IPS-NIHi11 (cell line): ENCODE measurements around the gene ARHGAP19.

Experiments used
- DNase-seq: peaks from one replicate; pipeline ENCODE4 v3.0.0; 2012; ENCODE audit warnings: mixed read lengths, low spot score

ARHGAP19 gene, protein sequence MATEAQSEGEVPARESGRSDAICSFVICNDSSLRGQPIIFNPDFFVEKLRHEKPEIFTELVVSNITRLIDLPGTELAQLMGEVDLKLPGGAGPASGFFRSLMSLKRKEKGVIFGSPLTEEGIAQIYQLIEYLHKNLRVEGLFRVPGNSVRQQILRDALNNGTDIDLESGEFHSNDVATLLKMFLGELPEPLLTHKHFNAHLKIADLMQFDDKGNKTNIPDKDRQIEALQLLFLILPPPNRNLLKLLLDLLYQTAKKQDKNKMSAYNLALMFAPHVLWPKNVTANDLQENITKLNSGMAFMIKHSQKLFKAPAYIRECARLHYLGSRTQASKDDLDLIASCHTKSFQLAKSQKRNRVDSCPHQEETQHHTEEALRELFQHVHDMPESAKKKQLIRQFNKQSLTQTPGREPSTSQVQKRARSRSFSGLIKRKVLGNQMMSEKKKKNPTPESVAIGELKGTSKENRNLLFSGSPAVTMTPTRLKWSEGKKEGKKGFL

DNA sequence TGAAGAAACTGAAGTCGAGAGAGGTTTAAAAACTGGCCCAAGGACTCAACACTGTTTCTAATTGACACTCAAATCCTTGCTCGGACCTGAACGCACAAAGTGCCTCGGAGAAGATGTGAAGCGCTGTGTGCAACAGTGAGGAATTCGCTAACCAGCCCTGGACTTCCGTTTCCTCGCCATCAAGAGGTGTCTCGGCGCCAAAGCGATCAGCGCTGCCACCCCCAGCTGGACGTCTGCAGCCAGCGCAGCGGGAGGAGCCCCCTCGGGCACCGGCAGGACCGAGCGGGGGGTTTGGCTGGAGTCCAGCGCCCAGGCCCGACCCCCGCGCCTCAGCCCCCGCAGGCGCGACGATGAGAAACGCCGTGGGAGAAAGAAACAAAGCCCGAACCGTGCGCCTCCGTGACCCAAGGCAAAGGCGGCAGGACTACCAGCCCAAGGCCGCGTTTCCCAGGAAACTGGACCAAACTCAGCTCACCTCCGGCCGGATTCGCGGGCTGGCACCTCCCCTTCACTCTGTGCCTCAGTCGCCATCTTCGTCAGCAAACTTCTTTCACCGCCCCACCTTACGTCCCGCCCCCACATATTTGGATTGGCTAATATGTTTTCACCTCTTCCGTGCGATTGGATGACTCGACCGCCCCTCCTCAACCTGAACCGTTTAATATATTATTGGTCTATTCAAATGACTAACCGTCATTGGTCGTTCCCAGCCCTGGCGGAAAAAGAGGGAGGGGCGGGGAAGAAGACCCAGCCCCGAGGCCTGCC, at the start of gene ARHGAP19:
Gene ARHGAP19 (minus strand): TSS at position 541 of the 765 bp plus-strand sequence. CDS start 10 bp downstream, at position 531.
- DNase-seq = peak; percentile 97

DNA sequence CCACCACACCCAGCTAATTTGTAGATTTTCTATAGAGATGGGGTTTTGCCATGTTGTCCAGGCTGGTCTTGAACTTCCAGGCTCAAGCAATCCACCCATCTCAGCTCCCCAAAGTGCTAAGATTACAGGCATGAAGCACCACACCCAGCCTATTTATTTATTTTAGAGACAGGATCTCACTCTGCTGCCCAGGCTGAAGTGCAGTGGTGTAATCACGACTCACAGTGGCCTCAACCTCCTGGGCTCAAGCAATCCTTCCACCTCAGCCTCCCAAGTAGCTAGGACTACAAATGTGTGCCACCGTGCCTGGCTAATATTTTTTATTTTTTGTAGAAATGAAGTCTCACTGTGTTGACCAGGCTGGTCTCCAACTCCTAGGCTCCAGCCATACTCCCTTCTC, 49.0 kb upstream of the ARHGAP19 start:
- no peak for DNase-seq

DNA sequence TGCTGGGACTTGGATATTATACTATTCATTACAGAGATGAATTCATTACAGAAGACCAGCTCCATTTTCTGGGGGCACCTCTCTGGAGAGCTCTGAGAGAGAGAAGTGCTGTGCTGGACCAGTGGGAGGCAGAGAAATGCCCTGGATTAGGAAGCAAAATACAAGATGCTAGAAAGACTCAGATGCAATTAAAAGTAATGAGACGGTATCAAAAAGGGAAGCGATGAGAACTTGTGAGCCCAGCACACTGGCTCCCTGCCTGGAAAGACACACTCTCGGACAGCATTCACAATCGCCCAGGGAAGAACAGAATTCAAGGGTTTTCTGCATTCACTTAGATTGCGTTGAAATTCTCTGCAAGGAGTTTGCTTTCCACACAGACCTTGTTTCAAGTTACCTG, 45.6 kb upstream of the ARHGAP19 start:
- no peak for DNase-seq

DNA sequence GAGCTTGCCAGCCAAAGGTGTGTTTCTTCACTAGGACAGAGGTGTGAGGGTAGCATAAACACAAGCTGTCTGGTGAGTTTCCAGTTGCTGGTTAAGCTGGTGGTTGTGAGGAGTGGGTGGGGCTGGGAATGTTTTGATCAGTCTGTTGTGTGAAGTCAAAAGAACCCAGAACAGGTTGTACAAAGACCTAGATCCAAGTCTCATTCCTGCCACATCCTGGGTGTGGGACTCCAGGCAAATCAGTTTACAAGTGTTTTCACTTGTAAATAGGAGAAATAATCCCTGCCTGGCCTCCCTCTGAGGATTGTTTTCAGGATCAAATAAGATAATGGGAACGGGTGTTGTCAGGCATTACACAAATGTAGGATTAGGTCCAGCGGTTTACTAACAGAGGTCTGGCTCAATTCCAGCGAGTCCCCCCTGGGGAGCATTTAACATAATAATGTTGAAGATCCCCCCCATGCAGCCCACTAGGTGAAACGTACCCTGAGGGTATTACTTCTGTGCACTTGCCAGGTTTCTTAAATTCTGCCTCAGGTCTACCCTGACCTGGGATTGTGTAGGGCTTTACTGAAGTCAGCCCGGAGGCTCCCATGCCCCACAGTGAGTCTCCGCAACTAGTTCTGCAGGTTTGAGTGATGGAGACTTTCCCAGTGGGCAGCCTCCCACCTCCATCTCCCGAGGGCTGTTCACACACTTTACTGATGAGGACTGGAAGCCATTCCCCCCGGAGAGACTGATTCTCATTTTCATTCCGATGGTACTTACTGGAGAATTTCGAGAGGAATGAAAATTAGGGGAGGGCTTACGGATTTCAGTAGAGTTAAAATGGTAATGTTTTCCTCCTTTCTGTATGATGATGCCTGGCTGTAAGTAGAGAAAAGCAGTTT, 44.8 kb upstream of the ARHGAP19 start:
- DNase-seq = peak; percentile 61

DNA sequence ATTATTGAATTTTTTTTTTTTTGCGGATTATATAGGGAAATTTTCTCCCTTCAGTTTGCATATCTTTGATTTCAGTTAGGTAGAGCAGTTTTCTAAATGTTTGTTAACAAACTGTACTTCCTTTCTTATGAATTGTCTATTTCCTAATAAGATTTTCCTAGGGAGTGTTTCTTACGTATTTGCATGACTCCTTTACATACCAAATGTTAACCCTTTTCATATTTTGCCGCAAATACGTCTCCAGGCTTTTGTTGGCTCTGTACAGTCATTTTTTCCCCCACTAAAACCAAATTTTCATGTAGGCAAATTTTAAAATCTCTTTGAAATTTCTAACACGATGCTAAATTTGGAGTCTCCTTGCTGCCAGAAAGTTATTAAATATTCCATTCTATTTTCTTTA, 44.0 kb upstream of the ARHGAP19 start:
- DNase-seq = no peak

DNA sequence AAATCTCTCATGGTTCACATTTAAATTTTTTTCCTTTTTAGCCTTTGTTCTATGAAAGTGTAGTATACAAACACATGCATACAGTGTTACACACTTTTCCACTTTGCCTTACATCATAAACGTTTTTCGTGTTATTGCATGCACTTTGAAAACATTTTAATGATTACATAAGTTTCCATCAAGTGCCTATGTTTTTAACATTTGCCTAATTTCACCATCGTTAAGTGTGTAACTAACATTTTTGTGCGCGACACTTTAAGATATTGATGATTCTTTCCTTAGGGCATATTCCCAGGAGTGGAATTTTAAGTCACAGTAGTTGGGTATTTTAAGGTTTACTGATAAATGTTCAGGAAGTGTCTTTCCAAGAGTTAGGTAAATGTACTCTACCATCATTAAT, 43.6 kb upstream of the ARHGAP19 start:
- no peak for DNase-seq

DNA sequence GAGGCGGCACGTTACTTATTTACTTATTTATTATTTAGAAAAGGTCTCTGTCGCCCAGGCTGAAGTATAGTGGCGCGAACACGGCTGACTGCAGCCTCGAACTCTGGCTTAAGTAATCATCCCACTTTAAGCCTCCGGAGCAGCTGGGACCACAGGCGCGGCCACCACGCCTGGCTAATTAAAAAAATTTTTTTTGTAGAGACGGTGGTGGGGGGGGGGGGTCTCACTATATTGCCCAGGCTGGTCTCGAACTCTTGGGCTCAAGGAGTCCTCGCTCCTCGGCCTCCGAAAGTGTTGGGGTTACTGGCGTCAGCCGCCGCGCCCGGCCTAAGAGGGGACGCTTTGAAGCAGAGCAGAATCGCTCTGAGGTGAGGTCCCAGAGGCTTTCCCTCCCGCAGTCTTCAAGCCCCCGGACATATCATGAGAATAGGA, 42.8 kb upstream of the ARHGAP19 start:
- DNase-seq = no peak

DNA sequence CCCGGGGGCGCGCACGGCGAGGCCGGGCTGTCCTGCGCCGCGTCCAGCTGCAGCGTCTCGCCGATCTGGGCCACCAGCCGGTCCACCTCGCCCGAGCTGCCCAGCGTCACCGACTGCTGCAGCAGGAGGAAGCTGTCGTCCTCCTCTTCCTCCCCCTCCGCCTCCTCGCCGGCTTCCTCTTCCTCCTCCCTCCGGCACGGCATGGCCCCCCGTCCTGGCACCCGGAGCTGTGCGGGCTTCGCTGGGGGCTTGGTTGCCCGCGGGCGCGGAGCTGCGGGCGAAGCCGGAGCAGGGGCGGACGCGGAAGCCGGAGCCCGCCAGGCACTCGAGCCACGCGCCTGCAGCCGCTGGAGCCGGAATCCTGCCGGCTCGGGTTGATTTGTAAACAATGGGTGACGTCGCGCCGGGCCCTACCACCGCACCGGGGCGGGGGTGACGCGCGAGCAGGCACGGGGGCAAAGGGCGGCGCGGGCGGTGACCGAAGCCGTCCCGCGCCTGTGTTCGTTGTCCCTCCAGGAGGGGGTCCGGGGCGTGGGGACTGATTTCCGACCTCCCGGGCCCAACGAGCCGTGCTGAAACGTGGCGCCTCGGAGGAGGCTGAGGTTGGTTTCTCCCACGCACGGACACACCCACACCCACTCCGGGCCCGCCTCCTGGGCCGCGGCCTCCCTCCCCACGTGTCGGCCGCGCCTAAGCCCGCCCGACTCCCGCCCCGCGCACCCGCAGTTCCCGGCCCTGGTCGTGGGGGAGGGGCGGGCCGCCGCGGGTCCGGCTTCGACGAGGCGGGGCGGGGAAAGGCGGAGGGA, 42.1 kb upstream of the ARHGAP19 start, which contains the start of gene FRAT2:
Gene FRAT2 (minus strand): TSS at position 360 of the 806 bp plus-strand sequence. CDS start 157 bp downstream, at position 203.
- DNase-seq = peak; percentile 92

DNA sequence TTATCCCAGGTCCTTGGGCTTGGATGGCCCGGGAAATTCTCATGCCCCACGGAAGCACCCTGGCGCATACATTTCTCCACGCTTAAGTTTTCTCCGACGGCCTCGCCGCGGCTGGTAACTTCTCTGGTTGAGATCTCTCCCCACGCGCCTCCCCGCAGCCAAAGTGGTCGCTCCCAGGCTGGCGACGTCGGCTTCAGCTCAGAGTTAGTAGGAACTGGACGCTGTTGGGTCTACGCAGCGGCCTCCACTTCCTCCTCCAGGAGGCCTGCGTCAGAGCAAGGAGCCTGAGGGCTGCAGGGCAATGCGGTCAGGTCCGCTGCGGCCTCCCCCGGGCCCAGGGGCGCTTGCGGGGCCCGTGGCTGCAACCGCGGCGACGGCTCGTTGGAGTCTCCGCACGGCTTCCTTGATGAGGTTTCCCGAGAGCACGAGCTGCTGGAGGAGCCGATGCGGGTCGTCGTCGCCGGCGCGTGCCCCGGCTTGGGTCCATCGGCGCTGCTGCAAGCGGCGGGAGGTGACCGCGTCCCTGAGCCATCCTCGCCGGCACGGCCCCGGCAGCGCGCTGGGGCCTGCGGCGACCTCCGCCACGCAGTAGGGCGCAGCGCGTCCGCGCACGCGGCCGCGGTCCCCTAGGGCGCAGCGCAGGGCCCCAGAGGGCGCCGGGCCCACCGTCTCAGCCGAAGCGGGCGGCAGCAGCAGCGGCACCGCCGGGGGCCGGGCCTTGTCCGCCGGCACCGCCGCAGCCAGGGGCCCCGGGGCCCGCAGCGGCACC, 41.3 kb upstream of the ARHGAP19 start:
- peak; percentile 37 for DNase-seq

DNA sequence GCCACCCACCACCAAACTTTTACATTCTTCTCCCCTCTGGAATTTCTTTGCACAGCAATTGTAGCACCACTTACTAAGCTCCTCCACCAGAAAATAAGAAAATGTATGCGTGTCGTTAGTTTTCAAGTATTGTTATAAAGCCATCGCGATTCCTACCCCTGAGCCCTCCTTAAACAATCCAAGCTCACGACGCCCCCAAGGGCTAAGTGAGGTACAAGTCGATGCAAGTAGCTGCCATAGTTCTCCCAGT, 40.8 kb upstream of the ARHGAP19 start:
- no peak for DNase-seq

DNA sequence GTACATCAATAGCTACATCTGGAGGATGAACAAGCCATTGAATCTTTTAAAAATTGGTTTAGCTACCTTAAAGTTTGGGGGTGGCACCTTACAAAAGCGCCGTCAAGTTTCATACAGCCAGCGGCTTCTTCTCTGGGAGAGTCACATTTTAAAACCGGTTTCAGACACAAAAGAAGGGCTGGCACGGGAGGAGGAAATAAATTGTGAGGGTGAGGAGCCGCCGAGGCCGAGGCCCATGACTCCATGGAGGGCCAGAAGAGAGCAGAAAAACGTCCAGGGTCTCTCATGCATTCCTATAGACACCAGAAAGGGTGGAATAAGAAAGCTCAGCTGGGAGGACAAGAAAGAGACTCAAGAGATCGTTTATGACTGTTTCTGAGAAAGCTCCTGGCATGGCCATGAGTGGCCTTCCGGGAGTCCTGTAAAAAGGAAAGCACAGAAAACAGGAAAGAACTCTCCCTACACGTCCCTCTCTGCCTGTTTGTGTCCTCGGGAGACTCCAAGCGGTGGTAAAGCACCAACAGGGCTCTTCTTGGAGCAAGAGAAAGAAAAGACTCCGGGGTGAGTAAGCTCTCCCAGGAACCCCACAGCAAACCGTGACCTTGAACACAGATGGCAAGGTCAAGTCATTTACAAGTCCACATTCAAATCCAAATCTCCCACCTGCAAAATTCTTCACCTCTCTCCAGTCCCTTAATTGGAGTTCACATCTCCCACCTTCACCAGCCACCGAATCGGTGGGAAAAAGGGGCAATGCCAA, 40.3 kb upstream of the ARHGAP19 start:
- DNase-seq = no peak

DNA sequence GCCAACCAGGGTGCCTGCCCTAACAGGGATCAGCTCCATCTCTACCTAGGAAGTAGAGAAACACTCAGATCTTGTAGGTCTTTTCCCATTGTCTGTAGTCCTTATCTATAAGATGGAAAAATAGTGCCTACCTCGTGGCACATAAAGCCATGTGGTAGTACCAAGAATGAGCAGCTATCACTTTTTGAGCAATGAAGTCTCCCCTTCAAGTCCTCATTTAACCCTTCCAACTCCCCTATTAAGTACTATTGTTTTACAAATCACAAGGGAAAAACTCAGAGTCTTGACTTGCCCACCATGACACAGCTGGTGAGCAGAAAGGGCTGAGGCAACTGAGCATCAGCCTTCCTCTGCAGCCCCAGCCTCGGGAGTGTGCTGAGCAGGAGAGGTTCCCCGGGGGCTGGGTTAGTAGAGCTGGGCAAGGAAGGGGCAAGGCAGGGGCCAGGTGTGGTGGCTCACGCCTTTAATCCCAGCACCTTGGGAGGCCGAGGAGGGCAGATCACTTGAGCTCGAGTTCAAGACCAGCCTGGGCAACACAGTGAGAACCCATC, 38.8 kb upstream of the ARHGAP19 start:
- DNase-seq = no peak

DNA sequence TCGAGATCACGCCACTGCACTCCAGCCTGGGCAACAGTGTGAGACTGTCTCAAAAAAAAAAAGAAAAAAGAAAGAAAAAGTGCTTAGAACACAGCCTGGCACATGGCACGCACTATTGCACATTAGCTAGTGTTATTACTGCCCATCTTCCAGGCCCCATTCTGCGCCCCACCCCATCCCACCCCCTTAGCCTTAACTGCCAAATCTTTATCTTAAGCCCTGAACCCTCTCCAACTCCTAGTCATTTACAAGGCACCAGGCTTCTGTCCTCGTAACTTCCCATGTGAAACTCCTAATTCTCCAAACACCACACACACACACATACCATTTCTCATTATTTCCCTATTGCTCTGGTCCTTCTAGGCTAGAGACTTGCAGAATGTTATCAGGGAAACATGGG, 37.3 kb upstream of the ARHGAP19 start:
- no peak for DNase-seq

DNA sequence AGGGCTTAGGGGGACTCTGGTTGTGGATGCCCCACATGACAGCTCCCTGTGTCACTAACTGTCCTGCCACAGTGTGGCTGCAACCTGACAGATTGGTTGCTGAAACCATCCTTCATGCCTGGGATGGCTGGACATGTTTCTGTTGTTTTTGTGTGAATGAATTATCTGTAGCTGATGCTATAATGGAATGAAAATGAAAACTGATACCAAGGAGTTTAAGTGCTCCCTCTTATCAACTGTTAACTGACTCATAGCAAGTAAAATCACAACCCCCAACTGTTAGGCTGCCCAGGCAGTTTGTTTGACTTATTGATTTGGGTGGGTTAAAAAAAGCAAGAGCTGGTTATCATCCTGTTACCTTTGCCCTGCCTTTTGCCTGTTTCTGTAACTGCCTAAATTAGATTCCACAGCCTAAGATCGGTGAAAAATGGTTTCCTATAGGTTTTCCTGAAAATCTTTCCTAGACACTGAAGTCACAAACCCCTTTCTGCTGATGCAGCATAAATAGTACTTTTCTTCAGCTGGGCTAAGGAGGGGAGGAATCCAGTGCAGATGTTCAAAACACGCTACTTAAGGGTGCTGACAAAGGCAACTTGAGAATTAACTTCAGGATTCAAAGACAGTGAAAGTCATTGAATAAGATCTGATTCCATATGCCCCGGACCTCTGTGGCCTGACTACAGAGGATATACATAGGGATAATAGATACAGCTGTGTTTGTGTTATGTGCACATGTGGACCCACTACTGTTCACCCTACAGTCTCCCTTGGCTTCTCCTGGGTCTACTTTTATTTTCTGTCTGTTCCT, 36.4 kb upstream of the ARHGAP19 start:
- no peak for DNase-seq

DNA sequence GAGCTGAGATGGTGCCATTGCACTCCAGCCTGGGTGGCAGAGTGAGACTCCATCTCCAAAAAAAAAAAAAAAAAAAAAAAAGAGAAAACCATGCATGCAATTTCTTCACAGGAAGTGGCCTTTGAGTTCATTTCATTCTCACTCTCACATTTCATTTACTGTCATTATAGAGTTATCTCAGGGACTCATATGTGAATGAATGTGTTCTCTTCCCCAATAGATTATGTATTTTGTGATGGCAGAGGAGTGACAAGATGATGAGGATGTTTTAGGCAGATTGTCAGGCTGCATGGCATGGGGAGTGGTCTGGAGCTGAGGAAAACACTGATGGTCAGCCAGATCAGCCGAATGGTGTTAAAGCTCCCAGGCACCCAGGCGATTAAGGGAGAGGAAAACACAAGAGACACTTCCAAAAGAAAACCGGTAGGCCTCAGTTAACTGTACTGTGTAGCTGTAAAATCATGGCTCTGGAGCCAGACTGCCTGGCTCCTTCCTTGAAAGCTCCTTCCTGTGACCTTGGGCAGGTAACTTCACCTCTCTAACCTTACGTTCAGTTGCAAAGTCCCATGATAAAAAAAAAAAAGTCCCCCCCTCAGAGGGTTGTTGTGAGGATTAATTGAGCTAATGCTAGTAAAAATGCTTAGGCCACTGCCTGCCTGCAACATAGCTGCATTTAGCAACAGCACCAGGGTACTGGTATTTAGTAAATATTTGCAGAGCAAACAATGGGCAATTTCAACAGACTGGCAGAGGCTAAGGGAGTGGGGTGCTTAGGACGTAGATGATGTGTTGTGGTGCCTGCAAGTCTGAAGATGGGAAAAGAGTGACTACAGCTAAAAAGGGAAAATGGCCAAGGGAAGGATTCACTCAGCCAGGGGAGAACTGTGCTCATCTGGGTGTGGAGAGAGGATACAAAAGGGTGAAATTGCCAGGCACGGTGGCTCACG, 35.2 kb upstream of the ARHGAP19 start:
- no peak for DNase-seq

DNA sequence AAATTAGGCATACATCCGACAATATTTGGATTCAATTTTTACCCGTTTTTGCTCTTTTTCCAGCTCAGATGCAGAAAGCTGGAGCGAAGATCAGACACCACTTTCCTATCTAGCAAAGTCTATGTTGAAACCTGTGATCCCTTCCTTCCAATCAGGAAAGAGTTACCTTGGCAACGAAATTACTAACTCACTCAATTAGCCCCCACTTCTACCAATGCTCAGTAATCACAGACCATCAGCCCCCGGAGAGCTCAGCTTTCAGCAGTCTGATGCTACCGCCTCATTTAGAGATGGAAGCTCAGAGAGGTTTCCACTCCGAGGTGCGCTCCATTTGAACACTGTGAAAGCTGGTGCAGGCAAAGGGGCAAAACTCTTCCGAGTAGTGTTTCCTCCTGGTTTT, 33.3 kb upstream of the ARHGAP19 start:
- no peak for DNase-seq

DNA sequence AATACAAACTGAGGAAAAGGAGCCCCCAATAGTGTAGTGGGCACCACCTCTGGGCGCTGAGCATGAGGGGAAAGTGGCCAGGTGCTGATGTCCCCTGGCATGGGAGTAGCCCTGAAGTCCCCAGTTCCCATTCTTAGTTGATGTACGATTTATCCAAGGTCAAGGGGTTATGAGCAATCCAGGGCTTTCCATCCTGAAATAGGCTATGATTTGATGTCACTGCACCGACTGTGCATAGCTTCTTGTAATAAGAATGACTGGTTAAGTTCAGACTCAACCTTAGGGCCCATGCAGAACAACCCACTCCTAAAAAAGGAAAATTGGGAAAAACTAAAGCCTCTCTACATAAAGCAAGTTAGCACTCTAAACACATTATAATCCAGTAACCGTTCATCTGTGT, 31.1 kb upstream of the ARHGAP19 start:
- DNase-seq = no peak

DNA sequence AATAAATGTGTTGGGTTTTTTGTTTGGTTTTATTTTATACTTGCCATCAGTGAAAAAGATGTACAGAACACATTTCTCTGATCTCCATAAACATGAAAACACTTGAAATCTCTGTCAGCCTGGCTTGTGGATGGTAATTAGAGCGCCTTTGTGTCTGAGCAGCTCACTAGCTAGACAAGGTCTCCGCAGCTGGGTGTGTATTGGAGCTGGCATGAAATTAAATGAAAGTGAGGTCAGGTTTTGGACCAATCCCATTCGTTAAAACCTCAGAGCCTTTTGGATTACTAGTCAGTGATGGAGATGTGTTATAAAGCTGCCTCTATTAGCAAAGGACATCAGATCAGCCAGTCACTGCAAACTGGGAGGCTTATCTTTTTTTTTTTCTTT, 29.4 kb upstream of the ARHGAP19 start:
- DNase-seq = no peak
